HEK293 (cell line): Measurements from ENCODE around the gene TTC7B.
A peak's percentile ranks its signal among the peaks of the same experiment; 100 is the strongest.

Experiments
- CTCF ChIA-PET: fragments of 350-600 bp; formaldehyde crosslinking; extraction: SDS; loops from one replicate; lab custom pipeline; 2021; ENCODE audit warnings: antibody characterized with exemption; lab: Yijun Ruan, JAX
- POLR2A ChIA-PET: fragments of 300-600 bp; formaldehyde crosslinking; extraction: SDS; loops from one replicate; lab custom pipeline; 2020; ENCODE audit warnings: antibody characterized with exemption, inconsistent platforms; lab: Yijun Ruan, JAX
- H3K27ac ChIP-seq: fragments of 200-500 bp; sonication (Bioruptor generic); 2 replicates; pipeline ENCODE4 v1.5.1; 2014; ENCODE audit warnings: low read depth, low read length, control low read depth, inconsistent platforms; ENCODE audit errors: extremely low read depth
- H3K36me3 ChIP-seq, 2 experiments: fragments of 200-500 bp in 1 of 2; sonication (Bioruptor generic) in 1 of 2; 1 replicate in 1 of 2; 2 replicates in 1 of 2; pipeline ENCODE4 v1.5.1; 2014 to 2017; ENCODE audit warnings: inconsistent platforms in 2 of 2, low read length in 2 of 2; ENCODE audit not compliant: control insufficient read depth in 2 of 2, insufficient read depth in 1 of 2
- H3K4me1 ChIP-seq: fragments of 200-500 bp; sonication (Bioruptor generic); 2 replicates; pipeline ENCODE4 v1.5.1; 2014; ENCODE audit warnings: mild to moderate bottlenecking, low read length, inconsistent platforms; ENCODE audit not compliant: control insufficient read depth, insufficient read depth
- H3K4me3 ChIP-seq: 2 replicates; pipeline ENCODE4 v1.5.1; 2011; ENCODE audit warnings: low read depth, mild to moderate bottlenecking, control low read depth, low read length, moderate library complexity
- H3K9me3 ChIP-seq: fragments of 200-500 bp; sonication (Bioruptor generic); 2 replicates; pipeline ENCODE4 v1.5.1; 2014; ENCODE audit warnings: low read depth, low read length, inconsistent platforms; ENCODE audit not compliant: control insufficient read depth, insufficient read depth
- EGR2 ChIP-seq: fragments of 450-650 bp; formaldehyde crosslinking; IDR thresholded peaks from 2 replicates; pipeline ENCODE4 v1.5.1; 2016; ENCODE audit warnings: low read depth, missing biosample characterization, missing genetic modification characterization
- GLI4 ChIP-seq: fragments of 450-650 bp; formaldehyde crosslinking; IDR thresholded peaks from 2 replicates; pipeline ENCODE4 v1.5.1; 2016; ENCODE audit warnings: missing biosample characterization, missing genetic modification characterization
- KLF1 ChIP-seq: fragments of 450-650 bp; formaldehyde crosslinking; IDR thresholded peaks from 2 replicates; pipeline ENCODE4 v1.5.1; 2016; ENCODE audit warnings: missing biosample characterization, missing genetic modification characterization
- KLF7 ChIP-seq: fragments of 450-650 bp; formaldehyde crosslinking; IDR thresholded peaks from 2 replicates; pipeline ENCODE4 v1.5.1; 2016; ENCODE audit warnings: missing biosample characterization, missing genetic modification characterization, borderline replicate concordance
- REST ChIP-seq: fragments of 450-650 bp; formaldehyde crosslinking; IDR thresholded peaks from 2 replicates; pipeline ENCODE4 v1.5.1; 2016; ENCODE audit warnings: missing biosample characterization, missing genetic modification characterization
- SALL2 ChIP-seq: fragments of 450-650 bp; formaldehyde crosslinking; IDR thresholded peaks from 2 replicates; pipeline ENCODE4 v1.5.0; 2017; ENCODE audit warnings: missing biosample characterization, mild to moderate bottlenecking, missing genetic modification characterization, borderline replicate concordance
- SCRT2 ChIP-seq: fragments of 450-650 bp; formaldehyde crosslinking; IDR thresholded peaks from 2 replicates; pipeline ENCODE4 v1.5.1; 2016; ENCODE audit warnings: missing biosample characterization, missing genetic modification characterization
- ZBTB8A ChIP-seq: fragments of 450-650 bp; formaldehyde crosslinking; IDR thresholded peaks from 2 replicates; pipeline ENCODE4 v1.5.1; 2016; ENCODE audit warnings: missing biosample characterization, missing genetic modification characterization
- ZFP3 ChIP-seq: fragments of 450-650 bp; formaldehyde crosslinking; IDR thresholded peaks from 2 replicates; pipeline ENCODE4 v1.5.1; 2016; ENCODE audit warnings: low read depth, missing biosample characterization, missing genetic modification characterization
- ZIC2 ChIP-seq: fragments of 450-650 bp; formaldehyde crosslinking; IDR thresholded peaks from 2 replicates; pipeline ENCODE4 v1.5.1; 2016; ENCODE audit warnings: missing biosample characterization, missing genetic modification characterization
- ZNF132 ChIP-seq: fragments of 450-650 bp; formaldehyde crosslinking; IDR thresholded peaks from 2 replicates; pipeline ENCODE4 v1.5.1; 2017; ENCODE audit warnings: missing biosample characterization, missing genetic modification characterization, borderline replicate concordance
- ZNF140 ChIP-seq: fragments of 450-650 bp; formaldehyde crosslinking; IDR thresholded peaks from 2 replicates; pipeline ENCODE4 v1.5.1; 2016; ENCODE audit warnings: missing biosample characterization, missing genetic modification characterization
- ZNF146 ChIP-seq: fragments of 450-650 bp; formaldehyde crosslinking; IDR thresholded peaks from 2 replicates; pipeline ENCODE4 v1.5.1; 2016; ENCODE audit warnings: missing biosample characterization, missing genetic modification characterization
- ZNF148 ChIP-seq: fragments of 450-650 bp; formaldehyde crosslinking; IDR thresholded peaks from 2 replicates; pipeline ENCODE4 v1.5.0; 2017; ENCODE audit warnings: missing biosample characterization, missing genetic modification characterization, borderline replicate concordance
- ZNF157 ChIP-seq: fragments of 450-650 bp; formaldehyde crosslinking; IDR thresholded peaks from 2 replicates; pipeline ENCODE4 v1.5.1; 2016; ENCODE audit warnings: missing biosample characterization, missing genetic modification characterization
- ZNF18 ChIP-seq: fragments of 450-650 bp; formaldehyde crosslinking; IDR thresholded peaks from 2 replicates; pipeline ENCODE4 v1.5.1; 2016; ENCODE audit warnings: missing biosample characterization, missing genetic modification characterization
- ZNF19 ChIP-seq: fragments of 450-650 bp; formaldehyde crosslinking; IDR thresholded peaks from 2 replicates; pipeline ENCODE4; 2016; ENCODE audit warnings: missing biosample characterization, missing genetic modification characterization, low read depth
- ZNF23 ChIP-seq: fragments of 450-650 bp; formaldehyde crosslinking; IDR thresholded peaks from 2 replicates; pipeline ENCODE4 v1.5.1; 2016; ENCODE audit warnings: missing biosample characterization, missing genetic modification characterization, borderline replicate concordance
- ZNF266 ChIP-seq: fragments of 450-650 bp; formaldehyde crosslinking; IDR thresholded peaks from 2 replicates; pipeline ENCODE4 v1.5.1; 2016; ENCODE audit warnings: missing biosample characterization, missing genetic modification characterization, low read depth
- ZNF311 ChIP-seq: fragments of 450-650 bp; formaldehyde crosslinking; IDR thresholded peaks from 2 replicates; pipeline ENCODE4 v1.5.1; 2017; ENCODE audit warnings: missing biosample characterization, missing genetic modification characterization, borderline replicate concordance
- ZNF341 ChIP-seq: fragments of 450-650 bp; formaldehyde crosslinking; IDR thresholded peaks from 2 replicates; pipeline ENCODE4; 2016; ENCODE audit warnings: low read depth, missing biosample characterization, missing genetic modification characterization
- ZNF354C ChIP-seq: fragments of 450-650 bp; formaldehyde crosslinking; IDR thresholded peaks from 2 replicates; pipeline ENCODE4 v1.5.1; 2016; ENCODE audit warnings: missing biosample characterization, missing genetic modification characterization, low read depth, borderline replicate concordance
- ZNF488 ChIP-seq: fragments of 450-650 bp; formaldehyde crosslinking; IDR thresholded peaks from 2 replicates; pipeline ENCODE4 v1.5.1; 2016; ENCODE audit warnings: missing biosample characterization, missing genetic modification characterization
- ZNF558 ChIP-seq: fragments of 450-650 bp; formaldehyde crosslinking; IDR thresholded peaks from 2 replicates; pipeline ENCODE4 v1.5.1; 2016; ENCODE audit warnings: missing biosample characterization, missing genetic modification characterization
- ZNF623 ChIP-seq: fragments of 450-650 bp; formaldehyde crosslinking; IDR thresholded peaks from 2 replicates; pipeline ENCODE4 v1.5.1; 2016; ENCODE audit warnings: missing biosample characterization, missing genetic modification characterization
- ZNF654 ChIP-seq: fragments of 450-650 bp; formaldehyde crosslinking; IDR thresholded peaks from 2 replicates; pipeline ENCODE4 v1.5.1; 2016; ENCODE audit warnings: low read depth, missing biosample characterization, missing genetic modification characterization

The TTC7B gene

GRCh38 chr14:90795744-90796143 is 20.5 kb downstream of the TTC7B start:
- ChIA-PET CTCF (interaction anchor here (0.8 to 1.2 kb wide), 3 partner anchors 10 to 36 kb away, joined by 3 read pairs; partner anchors contain the start of gene TTC7B), POLR2A (no interaction called here)
- no peaks in the 10 kb centered on the region for H3K4me1 ChIP-seq

GRCh38 chr14:90791486-90791885 is 24.7 kb downstream of the TTC7B start:
- H3K36me3 ChIP-seq, result no peaks in the 10 kb centered on the region
- H3K9me3 ChIP-seq, result no peaks in the 10 kb centered on the region
- CTCF ChIA-PET, result no interaction called here
- H3K4me1 ChIP-seq, result no peaks in the 10 kb centered on the region
- no peak overlapping the region for H3K4me3 ChIP-seq
- TF ChIP-seq ZNF140 (tag by site-specific recombination) (no peak), ZNF311 (tag by site-specific recombination) (no peak), ZNF146 (tag by site-specific recombination) (no peak), SCRT2 (no peak), ZNF266 (tag by site-specific recombination) (no peak), SALL2 (tag by site-specific recombination) (no peak), ZNF558 (tag by site-specific recombination) (no peak), ZBTB8A (tag by site-specific recombination) (no peak), ZNF18 (tag by site-specific recombination) (no peak), ZNF354C (no peak), ZNF341 (tag by site-specific recombination) (no peak), ZNF157 (no peak), ZNF19 (tag by site-specific recombination) (no peak), REST (tag by site-specific recombination) (no peak), ZNF23 (tag by site-specific recombination) (no peak)
- H3K27ac ChIP-seq, result no peak overlapping the region
- POLR2A ChIA-PET, result no interaction called here

More at GRCh38 chr14:90795744-90796143, 20.5 kb downstream of the TTC7B start:
- Histone ChIP-seq H3K36me3 (no peaks in the 10 kb centered on the region), H3K27ac (no peak overlapping the region)
- TF ChIP-seq ZBTB8A (tag by site-specific recombination) (no peak), GLI4 (no peak), ZIC2 (tag by site-specific recombination) (no peak), SCRT2 (peak; percentile 85), KLF7 (no peak), ZNF623 (tag by site-specific recombination) (no peak)
- TF ChIP-seq, all 188 proteins: peak for 1
- Histone ChIP-seq H3K9me3 (no peaks in the 10 kb centered on the region), H3K4me3 (no peak overlapping the region)

- ChIA-PET POLR2A (no interaction called here), CTCF (interaction anchor here (0.6 to 5.3 kb wide), 2 partner anchors 29 to 327 kb away, joined by 4 to 25 read pairs; no protein-coding TSS in a partner anchor)
- no peak for TF ChIP-seq EGR2
- no peak for TF ChIP-seq ZNF148 (tag by site-specific recombination)
- TF ChIP-seq ZNF654, result no peak
- TF ChIP-seq ZFP3 (tag by site-specific recombination), result no peak
- TF ChIP-seq ZNF488, result no peak
- TF ChIP-seq KLF1 (tag by site-specific recombination), result no peak
- TF ChIP-seq ZNF132 (tag by site-specific recombination), result no peak
Observed at GRCh38 chr14:90788031-90788430, 28.2 kb downstream of the TTC7B start.

More at GRCh38 chr14:90788031-90788430, 28.2 kb downstream of the TTC7B start:
- Histone ChIP-seq H3K4me1 (no peaks in the 10 kb centered on the region), H3K4me3 (no peak overlapping the region), H3K9me3 (no peaks in the 10 kb centered on the region), H3K36me3 (peaks cover 0 to 25% of the 10 kb centered on the region in 2 experiments; a peak in 2 of 3 replicates), H3K27ac (no peak overlapping the region)
